Measurements from ENCODE around the gene OR10A6.

Gene OR10A6

DNA sequence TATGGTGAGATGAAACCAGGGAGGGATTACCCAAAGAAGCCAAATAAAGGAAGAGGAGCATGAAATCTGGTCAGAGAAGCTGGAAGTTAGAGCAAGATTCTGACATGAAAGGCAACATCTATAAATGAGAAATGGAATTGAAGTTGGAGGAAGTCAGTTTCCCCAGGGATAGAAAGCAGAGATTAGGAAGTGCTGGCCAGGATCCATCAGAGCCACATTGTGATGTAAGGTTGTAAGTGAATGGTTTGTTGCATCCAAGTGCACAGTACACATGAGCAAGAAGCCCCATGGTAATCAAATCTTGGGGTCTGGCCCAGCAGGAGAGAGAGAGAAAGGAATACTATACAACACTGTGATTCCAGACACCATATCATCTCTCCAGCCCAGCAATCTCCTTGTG, 40.8 kb upstream of the OR10A6 start:
- Histone ChIP-seq H3K79me2 (ENCODE audit: low read length) (no peaks in the 10 kb centered on the region), H3K36me3 (replicated peaks; ENCODE audit: insufficient read depth, low read length) (no peaks in the 10 kb centered on the region), H3K27ac (ENCODE audit: low read length) (no peak overlapping the region), H2AFZ (ENCODE audit: low read length) (no peak overlapping the region), H3K9me2 (replicated peaks; ENCODE audit: insufficient read depth, low read length) (no peaks in the 10 kb centered on the region), H3K27me3 (replicated peaks; ENCODE audit: insufficient read depth, low read length) (no peaks in the 10 kb centered on the region), H3K9me3 (replicated peaks; ENCODE audit: insufficient read depth, low read length) (no peaks in the 10 kb centered on the region), H3K9ac (ENCODE audit: low read length) (no peak overlapping the region), H3K4me1 (ENCODE audit: low read length) (no peaks in the 10 kb centered on the region), H4K20me1 (ENCODE audit: insufficient read depth, low read length) (no peaks in the 10 kb centered on the region), H3K4me3 (ENCODE audit: low read length) (no peak overlapping the region), H3F3A (ENCODE audit: insufficient read depth, low read length) (no peaks in the 10 kb centered on the region), H3K4me2 (ENCODE audit: low read depth, low read length) (no peak overlapping the region)
- TF ChIP-seq, protein P1, sequence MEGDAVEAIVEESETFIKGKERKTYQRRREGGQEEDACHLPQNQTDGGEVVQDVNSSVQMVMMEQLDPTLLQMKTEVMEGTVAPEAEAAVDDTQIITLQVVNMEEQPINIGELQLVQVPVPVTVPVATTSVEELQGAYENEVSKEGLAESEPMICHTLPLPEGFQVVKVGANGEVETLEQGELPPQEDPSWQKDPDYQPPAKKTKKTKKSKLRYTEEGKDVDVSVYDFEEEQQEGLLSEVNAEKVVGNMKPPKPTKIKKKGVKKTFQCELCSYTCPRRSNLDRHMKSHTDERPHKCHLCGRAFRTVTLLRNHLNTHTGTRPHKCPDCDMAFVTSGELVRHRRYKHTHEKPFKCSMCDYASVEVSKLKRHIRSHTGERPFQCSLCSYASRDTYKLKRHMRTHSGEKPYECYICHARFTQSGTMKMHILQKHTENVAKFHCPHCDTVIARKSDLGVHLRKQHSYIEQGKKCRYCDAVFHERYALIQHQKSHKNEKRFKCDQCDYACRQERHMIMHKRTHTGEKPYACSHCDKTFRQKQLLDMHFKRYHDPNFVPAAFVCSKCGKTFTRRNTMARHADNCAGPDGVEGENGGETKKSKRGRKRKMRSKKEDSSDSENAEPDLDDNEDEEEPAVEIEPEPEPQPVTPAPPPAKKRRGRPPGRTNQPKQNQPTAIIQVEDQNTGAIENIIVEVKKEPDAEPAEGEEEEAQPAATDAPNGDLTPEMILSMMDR (IDR thresholded peaks at IDR 0.05; ENCODE audit: low read length) = no peak
- TF ChIP-seq EZH2 (optimal IDR thresholded peaks at IDR 0.05; ENCODE audit: low read depth, low read length) (no peak), EZH2phosphoT487 (IDR thresholded peaks at IDR 0.05; ENCODE audit: low read length) (no peak)
- no peak for DNase-seq

DNA sequence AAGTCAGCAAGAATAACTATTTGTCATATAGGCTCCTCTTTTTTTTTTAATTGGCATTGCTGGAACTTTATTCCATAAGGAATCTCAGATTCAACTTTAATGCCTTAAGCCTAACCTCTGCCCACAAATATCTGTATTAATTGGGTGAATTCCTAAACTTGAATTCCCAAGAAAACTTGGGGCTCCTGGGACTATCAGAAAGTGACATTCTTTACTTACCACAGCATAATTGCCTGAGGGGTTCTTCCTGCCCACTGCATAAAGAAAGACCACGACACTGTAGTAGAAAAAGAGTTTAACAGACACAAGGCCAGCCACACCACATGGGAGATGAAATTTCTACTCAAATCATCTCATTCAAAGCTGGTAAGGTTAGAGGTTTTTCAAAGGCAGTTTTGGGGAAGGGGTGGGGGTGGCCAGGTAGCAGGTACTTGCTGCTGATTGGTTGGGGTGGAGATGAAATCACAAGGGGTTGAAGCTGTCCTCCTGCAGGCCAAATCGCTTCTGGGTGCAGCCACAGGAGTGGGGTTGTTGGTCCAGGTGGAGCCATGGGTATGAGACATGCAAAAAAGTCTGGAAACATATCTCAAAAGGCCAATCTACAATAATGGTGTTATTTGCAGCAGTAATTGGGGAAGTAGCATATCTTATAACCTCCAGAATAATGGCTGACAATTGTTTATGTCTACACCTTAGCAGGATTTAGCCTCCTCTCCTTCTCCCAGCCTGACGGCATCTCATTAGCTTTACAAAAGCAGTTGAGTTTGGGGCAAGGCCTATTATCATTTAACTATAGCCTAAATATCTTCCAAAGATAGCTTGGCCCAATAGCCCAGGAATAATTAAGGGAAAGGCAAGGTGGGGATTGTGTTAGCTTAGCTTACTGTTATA, 38.9 kb upstream of the OR10A6 start:
- H3F3A ChIP-seq (ENCODE audit: insufficient read depth, low read length) = no peaks in the 10 kb centered on the region
- TF ChIP-seq EZH2phosphoT487 (IDR thresholded peaks at IDR 0.05; ENCODE audit: low read length) (no peak), EZH2 (optimal IDR thresholded peaks at IDR 0.05; ENCODE audit: low read depth, low read length) (no peak)
- TF ChIP-seq, protein P1 (IDR thresholded peaks at IDR 0.05; ENCODE audit: low read length) = no peak
- H4K20me1 ChIP-seq (ENCODE audit: insufficient read depth, low read length) = no peaks in the 10 kb centered on the region
- no peak overlapping the region for H3K4me3 ChIP-seq (ENCODE audit: low read length)
- no peaks in the 10 kb centered on the region for H3K36me3 ChIP-seq (replicated peaks; ENCODE audit: insufficient read depth, low read length)
- H3K4me2 ChIP-seq (ENCODE audit: low read depth, low read length) = no peak overlapping the region
- no peaks in the 10 kb centered on the region for H3K27me3 ChIP-seq (replicated peaks; ENCODE audit: insufficient read depth, low read length)
- no peaks in the 10 kb centered on the region for H3K4me1 ChIP-seq (ENCODE audit: low read length)
- H3K79me2 ChIP-seq (ENCODE audit: low read length) = no peaks in the 10 kb centered on the region
- no peak overlapping the region for H3K9ac ChIP-seq (ENCODE audit: low read length)
- H2AFZ ChIP-seq (ENCODE audit: low read length) = no peak overlapping the region
- H3K9me2 ChIP-seq (replicated peaks; ENCODE audit: insufficient read depth, low read length) = no peaks in the 10 kb centered on the region
- no peak for DNase-seq
- H3K27ac ChIP-seq (ENCODE audit: low read length) = no peak overlapping the region
- H3K9me3 ChIP-seq (replicated peaks; ENCODE audit: insufficient read depth, low read length) = no peaks in the 10 kb centered on the region

DNA sequence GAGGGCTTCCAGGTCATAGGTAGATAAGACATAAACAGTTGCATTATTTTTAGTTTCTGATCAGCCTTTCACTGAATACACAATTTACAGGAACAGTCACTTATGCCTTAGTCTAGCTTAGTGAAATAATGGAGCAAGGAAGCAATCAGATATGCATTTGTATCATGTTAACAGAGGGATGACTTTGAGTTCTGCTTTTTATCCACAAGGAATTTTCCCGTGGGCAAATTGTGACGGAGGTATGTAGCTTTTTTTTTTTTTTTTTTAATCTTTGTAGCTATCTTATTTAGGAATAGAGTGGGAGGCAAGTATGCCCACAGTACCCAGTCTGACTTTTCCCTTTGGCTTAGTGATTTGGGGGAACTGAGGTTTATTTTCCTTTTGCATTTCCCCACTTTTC, 37.6 kb upstream of the OR10A6 start:
- Histone ChIP-seq H3K27me3 (replicated peaks; ENCODE audit: insufficient read depth, low read length) (no peaks in the 10 kb centered on the region), H3F3A (ENCODE audit: insufficient read depth, low read length) (no peaks in the 10 kb centered on the region), H3K9me3 (replicated peaks; ENCODE audit: insufficient read depth, low read length) (no peaks in the 10 kb centered on the region), H3K79me2 (ENCODE audit: low read length) (no peaks in the 10 kb centered on the region), H4K20me1 (ENCODE audit: insufficient read depth, low read length) (no peaks in the 10 kb centered on the region), H3K9me2 (replicated peaks; ENCODE audit: insufficient read depth, low read length) (no peaks in the 10 kb centered on the region), H2AFZ (ENCODE audit: low read length) (no peak overlapping the region), H3K4me3 (ENCODE audit: low read length) (no peak overlapping the region), H3K4me1 (ENCODE audit: low read length) (no peaks in the 10 kb centered on the region), H3K27ac (ENCODE audit: low read length) (no peak overlapping the region), H3K36me3 (replicated peaks; ENCODE audit: insufficient read depth, low read length) (no peaks in the 10 kb centered on the region), H3K9ac (ENCODE audit: low read length) (no peak overlapping the region), H3K4me2 (ENCODE audit: low read depth, low read length) (no peak overlapping the region)
- no peak for DNase-seq
- TF ChIP-seq EZH2phosphoT487 (IDR thresholded peaks at IDR 0.05; ENCODE audit: low read length) (no peak), EZH2 (optimal IDR thresholded peaks at IDR 0.05; ENCODE audit: low read depth, low read length) (no peak)
- TF ChIP-seq, protein P1 (IDR thresholded peaks at IDR 0.05; ENCODE audit: low read length) = no peak

Data from MM.1S (cell line).